ENCODE results near the gene TRPV5.

DNA sequence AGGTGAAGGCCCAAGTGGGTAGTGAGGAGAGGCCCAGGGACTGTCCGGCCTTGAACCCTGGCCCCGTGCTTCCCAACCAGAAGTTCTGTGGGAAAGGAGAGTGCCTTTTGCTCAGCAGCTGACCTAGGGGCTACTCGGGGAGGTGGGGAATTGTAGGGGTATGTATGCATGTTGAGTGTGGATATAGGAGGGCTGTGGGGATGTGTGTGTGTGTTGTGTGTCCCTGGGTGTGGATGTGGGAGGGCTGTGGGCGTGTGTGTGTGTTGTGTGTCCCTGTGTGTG is 66.5 kb downstream of the TRPV5 start:
- no peak for TF ChIP-seq POLR2A (IDR thresholded peaks at IDR 0.05)
- TF ChIP-seq, protein P1, sequence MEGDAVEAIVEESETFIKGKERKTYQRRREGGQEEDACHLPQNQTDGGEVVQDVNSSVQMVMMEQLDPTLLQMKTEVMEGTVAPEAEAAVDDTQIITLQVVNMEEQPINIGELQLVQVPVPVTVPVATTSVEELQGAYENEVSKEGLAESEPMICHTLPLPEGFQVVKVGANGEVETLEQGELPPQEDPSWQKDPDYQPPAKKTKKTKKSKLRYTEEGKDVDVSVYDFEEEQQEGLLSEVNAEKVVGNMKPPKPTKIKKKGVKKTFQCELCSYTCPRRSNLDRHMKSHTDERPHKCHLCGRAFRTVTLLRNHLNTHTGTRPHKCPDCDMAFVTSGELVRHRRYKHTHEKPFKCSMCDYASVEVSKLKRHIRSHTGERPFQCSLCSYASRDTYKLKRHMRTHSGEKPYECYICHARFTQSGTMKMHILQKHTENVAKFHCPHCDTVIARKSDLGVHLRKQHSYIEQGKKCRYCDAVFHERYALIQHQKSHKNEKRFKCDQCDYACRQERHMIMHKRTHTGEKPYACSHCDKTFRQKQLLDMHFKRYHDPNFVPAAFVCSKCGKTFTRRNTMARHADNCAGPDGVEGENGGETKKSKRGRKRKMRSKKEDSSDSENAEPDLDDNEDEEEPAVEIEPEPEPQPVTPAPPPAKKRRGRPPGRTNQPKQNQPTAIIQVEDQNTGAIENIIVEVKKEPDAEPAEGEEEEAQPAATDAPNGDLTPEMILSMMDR (IDR thresholded peaks at IDR 0.05 in 4 of 5, conservative IDR thresholded peaks at IDR 0.05 in 1 of 5), result no peak

Measured in gastrocnemius medialis (tissue), 4 donors.